SK-N-SH treated with all-trans-retinoic acid at 6 μM for 48 hours (cell line): Measurements from ENCODE around the gene TRDMT1.

Source experiments
- CSRNP3 ChIP-seq: fragments of 250-450 bp; sonication (Bioruptor Pico); IDR thresholded peaks from 2 replicates; pipeline ENCODE4 v1.5.1; 2021; ENCODE audit warnings: mild to moderate bottlenecking, moderate library complexity
- GLIS3 ChIP-seq: fragments of 250-450 bp; sonication (Bioruptor Pico); IDR thresholded peaks from 2 replicates; pipeline ENCODE4 v1.5.0; 2020; ENCODE audit warnings: mild to moderate bottlenecking, moderate library complexity
- OSR1 ChIP-seq: fragments of 250-450 bp; sonication (Bioruptor Pico); IDR thresholded peaks from 2 replicates; pipeline ENCODE4 v1.8.0; 2022; ENCODE audit warnings: moderate library complexity, mild to moderate bottlenecking, inconsistent platforms
- PATZ1 ChIP-seq: fragments of 250-450 bp; sonication (Bioruptor Pico); IDR thresholded peaks from 2 replicates; pipeline ENCODE4 v1.8.0; 2020; ENCODE audit warnings: mild to moderate bottlenecking, moderate library complexity, borderline replicate concordance
- PPARA ChIP-seq: fragments of 250-450 bp; sonication (Bioruptor Pico); IDR thresholded peaks from 2 replicates; pipeline ENCODE4 v1.5.0; 2020; ENCODE audit warnings: mild to moderate bottlenecking, borderline replicate concordance
- RARB ChIP-seq: fragments of 250-450 bp; sonication (Bioruptor Pico); IDR thresholded peaks from 2 replicates; pipeline ENCODE4 v1.8.0; 2021; ENCODE audit warnings: mild to moderate bottlenecking, moderate library complexity
- TOX ChIP-seq: fragments of 250-450 bp; sonication (Bioruptor Pico); IDR thresholded peaks from 2 replicates; pipeline ENCODE4 v1.8.0; 2021; ENCODE audit warnings: mild to moderate bottlenecking, moderate library complexity, borderline replicate concordance
- ZC3H10 ChIP-seq: fragments of 250-450 bp; sonication (Bioruptor Pico); IDR thresholded peaks from 2 replicates; pipeline ENCODE4 v1.5.1; 2021; ENCODE audit warnings: mild to moderate bottlenecking, moderate library complexity
- ZFP3 ChIP-seq: fragments of 250-450 bp; sonication (Bioruptor Pico); IDR thresholded peaks from 2 replicates; pipeline ENCODE4 v1.5.0; 2020; ENCODE audit warnings: mild to moderate bottlenecking, moderate library complexity
- ZNF565 ChIP-seq: fragments of 450-650 bp; formaldehyde crosslinking; conservative IDR thresholded peaks from 2 replicates; pipeline ENCODE4 v1.5.0; 2020; ENCODE audit warnings: low read depth, mild to moderate bottlenecking, moderate library complexity
- TF ChIP-seq, protein P1 (sequence below): fragments of 250-450 bp; sonication (Bioruptor Pico); IDR thresholded peaks from 2 replicates; pipeline ENCODE4 v1.5.1; 2020; ENCODE audit warnings: low read depth, mild to moderate bottlenecking, moderate library complexity

DNA sequence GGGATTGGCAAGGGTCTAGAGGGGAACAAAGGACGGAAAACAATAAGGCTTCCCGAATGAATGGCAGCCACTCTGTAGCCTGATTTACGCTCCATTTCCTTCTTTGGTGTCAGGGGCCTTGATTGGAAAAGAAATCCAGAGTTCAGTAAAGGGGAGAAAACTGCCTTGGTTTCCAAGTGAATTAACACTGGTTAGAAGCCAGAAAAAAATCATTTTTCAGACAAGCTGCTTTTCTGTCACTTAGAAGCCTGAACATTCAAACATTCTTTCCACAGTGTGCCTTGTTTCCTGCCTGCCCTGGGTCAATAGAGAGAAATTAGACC is 283 bp upstream of the TRDMT1 start:
- TF ChIP-seq PATZ1 (CRISPR knock-in tag) (no peak), RARB (CRISPR knock-in tag) (no peak), ZFP3 (CRISPR knock-in tag) (no peak), CSRNP3 (CRISPR knock-in tag) (no peak), PPARA (CRISPR knock-in tag) (no peak), ZNF565 (CRISPR knock-in tag) (no peak), GLIS3 (no peak), ZC3H10 (CRISPR knock-in tag) (no peak), TOX (no peak), OSR1 (CRISPR knock-in tag) (no peak)
- TF ChIP-seq, protein P1, sequence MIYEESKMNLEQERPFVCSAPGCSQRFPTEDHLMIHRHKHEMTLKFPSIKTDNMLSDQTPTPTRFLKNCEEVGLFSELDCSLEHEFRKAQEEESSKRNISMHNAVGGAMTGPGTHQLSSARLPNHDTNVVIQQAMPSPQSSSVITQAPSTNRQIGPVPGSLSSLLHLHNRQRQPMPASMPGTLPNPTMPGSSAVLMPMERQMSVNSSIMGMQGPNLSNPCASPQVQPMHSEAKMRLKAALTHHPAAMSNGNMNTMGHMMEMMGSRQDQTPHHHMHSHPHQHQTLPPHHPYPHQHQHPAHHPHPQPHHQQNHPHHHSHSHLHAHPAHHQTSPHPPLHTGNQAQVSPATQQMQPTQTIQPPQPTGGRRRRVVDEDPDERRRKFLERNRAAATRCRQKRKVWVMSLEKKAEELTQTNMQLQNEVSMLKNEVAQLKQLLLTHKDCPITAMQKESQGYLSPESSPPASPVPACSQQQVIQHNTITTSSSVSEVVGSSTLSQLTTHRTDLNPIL (CRISPR knock-in tag), result no peak
